Hepatocyte (in vitro differentiated cells): Measurements from ENCODE around the gene OR52W1.

Experiments
- EZH2 ChIP-seq: fragments of 200-600 bp; sonication (generic); IDR thresholded peaks from 2 replicates; pipeline ENCODE4 v1.6.1; 2016; ENCODE audit warnings: antibody characterized with exemption, mild to moderate bottlenecking, borderline replicate concordance
- EZH2phosphoT487 ChIP-seq: fragments of 200-600 bp; sonication (generic); IDR thresholded peaks from one replicate; pipeline ENCODE4 v1.6.1; 2018; ENCODE audit warnings: antibody characterized with exemption, mild to moderate bottlenecking, low read depth, moderate library complexity; ENCODE audit not compliant: unreplicated experiment, severe bottlenecking
- TF ChIP-seq, protein P1 (sequence below): fragments of 200-600 bp; sonication (generic); IDR thresholded peaks from 2 replicates; pipeline ENCODE4 v1.5.1; 2016; ENCODE audit warnings: antibody characterized with exemption, mild to moderate bottlenecking; ENCODE audit not compliant: poor library complexity

DNA sequence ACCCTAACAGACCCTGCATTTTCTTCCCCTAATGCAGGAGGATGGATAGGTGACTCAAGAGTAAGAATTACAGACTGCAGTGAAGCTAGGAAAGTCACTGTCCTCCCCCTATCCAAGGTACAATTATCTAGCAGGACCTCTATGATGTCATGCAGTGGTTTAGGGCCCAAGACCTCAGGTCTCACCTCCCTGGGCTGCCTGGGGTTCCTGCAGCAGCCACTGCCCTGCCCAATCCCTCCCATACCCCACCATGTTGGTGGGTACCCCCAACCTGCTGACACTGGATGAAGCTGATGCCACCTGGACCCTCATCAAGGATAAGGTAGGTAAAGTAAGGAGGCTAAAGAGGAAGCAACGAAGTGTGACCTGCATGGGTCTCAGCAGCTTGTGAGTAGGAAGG, 6.3 kb downstream of the OR52W1 start, which contains the start of gene C11orf42:
- TF ChIP-seq, protein P1, sequence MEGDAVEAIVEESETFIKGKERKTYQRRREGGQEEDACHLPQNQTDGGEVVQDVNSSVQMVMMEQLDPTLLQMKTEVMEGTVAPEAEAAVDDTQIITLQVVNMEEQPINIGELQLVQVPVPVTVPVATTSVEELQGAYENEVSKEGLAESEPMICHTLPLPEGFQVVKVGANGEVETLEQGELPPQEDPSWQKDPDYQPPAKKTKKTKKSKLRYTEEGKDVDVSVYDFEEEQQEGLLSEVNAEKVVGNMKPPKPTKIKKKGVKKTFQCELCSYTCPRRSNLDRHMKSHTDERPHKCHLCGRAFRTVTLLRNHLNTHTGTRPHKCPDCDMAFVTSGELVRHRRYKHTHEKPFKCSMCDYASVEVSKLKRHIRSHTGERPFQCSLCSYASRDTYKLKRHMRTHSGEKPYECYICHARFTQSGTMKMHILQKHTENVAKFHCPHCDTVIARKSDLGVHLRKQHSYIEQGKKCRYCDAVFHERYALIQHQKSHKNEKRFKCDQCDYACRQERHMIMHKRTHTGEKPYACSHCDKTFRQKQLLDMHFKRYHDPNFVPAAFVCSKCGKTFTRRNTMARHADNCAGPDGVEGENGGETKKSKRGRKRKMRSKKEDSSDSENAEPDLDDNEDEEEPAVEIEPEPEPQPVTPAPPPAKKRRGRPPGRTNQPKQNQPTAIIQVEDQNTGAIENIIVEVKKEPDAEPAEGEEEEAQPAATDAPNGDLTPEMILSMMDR, result no peak
- no peak for TF ChIP-seq EZH2
- no peak for TF ChIP-seq EZH2phosphoT487
